ENCODE results near the gene ADAMTS9.

The ADAMTS9 gene

DNA sequence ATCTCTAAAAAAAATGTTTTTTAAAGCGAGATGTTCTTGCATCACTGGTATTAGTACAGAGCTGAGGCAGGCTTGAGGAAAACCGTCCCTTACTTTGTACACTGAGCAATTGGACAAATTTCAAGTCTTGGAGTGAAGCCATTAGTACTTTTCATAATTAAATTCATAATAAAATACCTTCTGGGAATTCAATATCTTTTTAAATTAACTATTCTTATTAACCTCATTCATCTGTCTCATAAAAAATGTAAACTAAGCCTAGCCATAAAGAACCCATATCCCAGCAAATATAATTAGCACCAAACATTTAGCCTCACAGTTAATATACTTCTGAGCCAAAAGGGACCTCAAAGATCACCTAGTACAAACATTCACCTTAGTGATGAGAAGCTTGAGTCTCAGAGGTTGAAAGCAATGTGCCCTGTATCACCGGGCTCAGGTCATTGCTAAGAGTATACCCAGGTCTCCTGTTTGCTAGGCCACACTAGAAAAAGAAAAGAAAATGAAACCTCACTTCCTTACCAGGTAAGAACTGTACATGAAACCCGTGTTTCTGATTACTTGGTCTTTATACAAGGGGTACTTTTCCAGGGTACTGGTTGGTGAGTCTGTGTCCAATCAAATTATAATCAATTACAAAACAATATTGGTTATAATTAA lies 192.5 kb downstream of the ADAMTS9 start:
- ATAC-seq (no peak), DNase-seq (no peak)
- H3K4me1 Mint-ChIP-seq, result no peaks in the 10 kb centered on the region
- H3K9me3 Mint-ChIP-seq, result no peaks in the 10 kb centered on the region
- no peak overlapping the region for H3K4me3 Mint-ChIP-seq
- H3K27me3 Mint-ChIP-seq, result peaks cover 61% of the 10 kb centered on the region
- H3K27ac Mint-ChIP-seq, result no peak overlapping the region

DNA sequence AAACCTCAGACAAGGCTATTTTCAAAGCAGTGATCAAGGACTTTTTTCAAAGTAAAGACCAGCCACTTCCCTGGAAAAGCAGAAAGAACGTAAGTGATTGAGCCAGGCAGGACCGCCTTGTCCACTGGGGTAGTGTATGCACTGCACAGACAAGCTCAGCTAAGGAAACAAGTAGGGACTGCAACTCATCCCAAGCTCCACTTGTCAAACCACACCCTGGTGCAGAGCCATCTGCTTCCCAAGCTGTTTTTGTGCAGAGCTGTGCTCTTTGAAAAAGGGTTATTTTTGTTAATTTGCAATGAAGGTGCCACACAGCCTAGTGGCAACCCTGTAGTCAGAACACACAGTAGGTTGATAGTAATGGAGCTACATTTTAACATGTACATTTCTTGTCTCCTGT lies 193.3 kb downstream of the ADAMTS9 start:
- Mint-ChIP-seq H3K9me3 (no peaks in the 10 kb centered on the region), H3K4me3 (no peak overlapping the region), H3K27ac (no peak overlapping the region), H3K4me1 (peaks cover under 1% of the 10 kb centered on the region), H3K27me3 (peaks cover 68% of the 10 kb centered on the region)
- no peak for DNase-seq
- ATAC-seq, result no peak

DNA sequence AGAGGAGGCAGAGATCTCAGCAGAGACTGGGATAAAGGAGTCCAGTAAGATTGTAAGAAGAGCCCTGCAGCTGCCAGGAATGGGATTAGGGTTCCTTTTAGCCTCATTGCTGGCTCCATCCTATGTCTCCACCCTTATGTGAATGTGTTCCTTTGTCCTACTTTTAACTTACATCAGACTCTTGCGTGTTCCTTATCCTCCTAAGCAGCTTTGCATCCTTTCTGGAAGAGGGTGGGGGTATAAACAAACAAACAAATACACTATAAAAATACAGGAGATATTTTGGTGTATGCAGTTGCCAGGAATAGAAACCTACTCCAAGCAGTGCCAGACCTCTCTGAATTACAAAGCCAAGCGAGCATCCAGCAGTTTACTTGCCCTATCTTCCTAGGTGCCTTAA lies 194.7 kb downstream of the ADAMTS9 start:
- Mint-ChIP-seq H3K27me3 (peaks cover 66% of the 10 kb centered on the region), H3K9me3 (no peaks in the 10 kb centered on the region), H3K27ac (no peak overlapping the region), H3K4me1 (peaks cover 6% of the 10 kb centered on the region), H3K4me3 (no peak overlapping the region)
- no peak for ATAC-seq
- no peak for DNase-seq

DNA sequence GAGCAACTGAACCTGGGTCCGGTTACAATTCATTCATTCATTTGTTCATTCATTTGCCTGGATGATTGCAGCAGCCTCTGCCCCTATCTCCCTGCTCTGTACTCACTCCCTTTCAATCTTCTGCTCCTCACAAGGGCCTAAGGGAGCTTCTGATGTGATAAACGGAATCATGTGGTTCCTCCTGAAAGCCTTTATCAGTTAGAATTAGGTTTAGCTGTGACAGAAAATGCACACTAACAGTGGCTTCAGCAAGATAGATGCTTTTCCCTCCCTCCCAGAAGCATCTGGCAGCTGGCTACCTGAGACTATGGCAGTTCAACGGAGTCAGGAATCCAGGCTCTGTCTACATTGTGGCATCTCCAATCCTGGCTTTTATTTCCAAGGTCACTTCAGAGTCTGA lies 196.0 kb downstream of the ADAMTS9 start:
- peak overlapping the region in 1 of 2 donors; percentile 22 for H3K27ac Mint-ChIP-seq
- no peaks in the 10 kb centered on the region for H3K9me3 Mint-ChIP-seq
- no peak overlapping the region for H3K4me3 Mint-ChIP-seq
- DNase-seq, result no peak
- H3K27me3 Mint-ChIP-seq, result peaks cover 76% of the 10 kb centered on the region
- peaks cover 6% of the 10 kb centered on the region for H3K4me1 Mint-ChIP-seq
- ATAC-seq, result no peak

DNA sequence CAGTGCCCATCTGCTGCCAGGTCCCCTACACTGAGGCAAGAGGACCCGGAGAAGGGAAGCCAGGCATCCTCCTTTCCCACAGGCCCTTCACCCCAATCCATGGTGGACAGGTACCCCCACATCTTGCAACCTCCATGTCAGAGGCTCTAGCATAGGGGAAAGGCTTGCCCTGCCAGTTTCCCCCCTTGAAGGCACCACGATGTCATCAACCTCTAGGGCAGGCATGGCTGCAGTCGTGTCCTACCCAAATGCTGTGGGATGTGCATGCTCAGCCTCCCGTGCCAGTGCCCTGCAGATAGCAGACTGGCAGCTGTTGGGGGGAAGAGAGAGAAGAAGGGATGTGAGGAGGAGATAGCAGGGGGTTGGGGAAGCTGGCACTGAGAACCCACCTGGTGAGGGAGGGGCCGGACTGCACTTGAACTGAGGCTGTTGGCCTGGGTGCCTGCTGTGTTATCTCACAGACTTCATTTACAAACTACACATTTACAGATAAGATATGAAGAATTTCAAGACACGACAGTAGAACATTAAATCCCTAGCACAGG lies 197.5 kb downstream of the ADAMTS9 start:
- H3K27ac Mint-ChIP-seq, result no peak overlapping the region
- H3K4me3 Mint-ChIP-seq, result no peak overlapping the region
- peaks cover 6% of the 10 kb centered on the region for H3K4me1 Mint-ChIP-seq
- DNase-seq (no peak), ATAC-seq (no peak)
- no peaks in the 10 kb centered on the region for H3K9me3 Mint-ChIP-seq
- H3K27me3 Mint-ChIP-seq, result peaks cover 83% of the 10 kb centered on the region

DNA sequence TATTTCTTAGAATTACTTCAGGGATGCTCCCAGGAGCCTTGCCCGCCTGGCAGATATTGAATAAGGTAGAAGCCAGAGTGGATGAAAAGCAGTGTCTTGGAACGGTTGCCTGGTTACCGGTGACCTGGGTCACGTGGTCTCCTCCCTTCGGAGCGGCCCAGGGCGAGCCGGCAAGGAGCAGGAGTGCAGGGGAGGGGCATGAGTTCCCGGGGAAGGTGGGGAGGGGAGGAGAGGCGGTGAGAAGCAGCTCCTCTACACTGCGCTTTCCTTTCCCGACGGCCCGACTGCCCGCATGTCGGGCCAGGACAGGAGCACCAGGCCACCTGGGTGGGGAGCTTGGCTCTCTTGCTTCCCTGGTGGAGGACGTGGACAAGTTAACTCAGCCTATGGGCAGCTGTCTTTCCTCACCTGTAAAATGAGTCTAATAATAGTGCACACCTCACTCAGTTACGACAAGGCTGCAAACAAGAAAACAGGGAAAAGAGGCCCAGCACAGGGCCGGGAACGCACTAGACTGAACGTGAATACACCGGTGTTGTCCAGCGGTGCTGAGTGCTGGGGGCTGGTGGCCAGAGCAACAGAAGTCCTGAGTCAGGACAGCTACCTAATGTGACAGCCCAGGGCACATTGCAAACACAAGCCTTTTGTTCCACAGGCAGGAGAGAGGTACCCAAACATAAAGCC lies 198.3 kb downstream of the ADAMTS9 start:
- DNase-seq (no peak), ATAC-seq (no peak)
- peaks cover 81% of the 10 kb centered on the region for H3K27me3 Mint-ChIP-seq
- no peak overlapping the region for H3K27ac Mint-ChIP-seq
- no peak overlapping the region for H3K4me3 Mint-ChIP-seq
- H3K4me1 Mint-ChIP-seq, result peaks cover 6% of the 10 kb centered on the region
- H3K9me3 Mint-ChIP-seq, result no peaks in the 10 kb centered on the region

DNA sequence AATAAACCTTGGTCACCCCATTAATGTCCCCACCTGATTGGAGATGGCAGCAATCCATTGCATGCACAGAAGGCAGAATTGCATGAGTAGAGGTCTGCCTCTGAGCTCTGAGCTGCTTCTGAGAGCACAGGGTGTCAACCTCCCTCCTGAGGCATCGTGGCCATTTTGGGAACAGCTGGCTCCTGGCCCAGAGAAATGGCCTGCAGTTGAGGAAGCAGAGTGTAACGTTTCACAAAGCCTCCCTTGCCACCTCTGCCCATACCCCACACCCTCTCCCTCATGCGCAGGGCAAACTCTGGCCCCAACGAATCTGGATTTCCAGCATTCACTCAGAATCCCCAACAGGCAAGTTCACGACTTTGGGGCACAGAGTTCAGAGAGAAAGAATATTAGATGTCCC lies 198.9 kb downstream of the ADAMTS9 start:
- Mint-ChIP-seq H3K27me3 (peaks cover 75% of the 10 kb centered on the region), H3K9me3 (no peaks in the 10 kb centered on the region), H3K4me3 (no peak overlapping the region), H3K4me1 (peaks cover 6% of the 10 kb centered on the region), H3K27ac (no peak overlapping the region)
- ATAC-seq (no peak), DNase-seq (no peak)

DNA sequence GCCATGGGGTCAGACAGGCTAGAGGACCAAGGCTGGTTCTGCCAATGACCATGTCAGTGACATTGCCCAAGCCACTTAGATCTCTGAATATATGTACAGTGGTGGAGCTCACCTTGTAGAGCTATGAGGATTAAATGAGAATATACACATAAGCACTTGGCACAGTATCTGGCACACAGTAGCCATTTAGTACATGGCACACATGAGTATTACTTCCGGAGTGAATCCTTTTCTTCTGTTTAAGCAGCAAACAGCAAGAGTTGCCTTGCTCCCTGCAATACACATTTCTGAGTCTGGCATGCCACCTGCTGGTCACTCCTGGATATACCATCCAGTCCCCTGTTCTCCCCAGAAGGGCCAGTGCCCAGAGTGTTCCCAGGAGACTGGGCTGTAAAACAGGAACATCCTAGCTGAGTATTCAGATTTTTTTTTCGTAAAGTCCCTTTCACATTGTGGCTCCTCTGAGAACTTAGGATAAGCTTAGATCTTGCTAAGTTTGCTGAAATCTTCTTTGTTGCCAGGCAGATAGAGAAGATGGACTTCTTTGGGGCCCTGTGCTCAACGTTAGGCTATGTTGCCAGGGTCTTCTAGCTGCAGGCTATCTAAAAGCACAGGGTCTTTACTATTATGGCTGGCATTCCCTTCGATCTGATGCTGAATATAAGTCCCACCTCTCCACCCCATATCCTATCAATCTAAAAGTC lies 203.4 kb downstream of the ADAMTS9 start:
- peaks cover 5% of the 10 kb centered on the region for H3K4me1 Mint-ChIP-seq
- peak; percentile 91 for ATAC-seq
- H3K27ac Mint-ChIP-seq, result no peak overlapping the region
- no peaks in the 10 kb centered on the region for H3K9me3 Mint-ChIP-seq
- no peak overlapping the region for H3K4me3 Mint-ChIP-seq
- peak; percentile 60 to 67 for DNase-seq
- peaks cover 34% of the 10 kb centered on the region for H3K27me3 Mint-ChIP-seq

DNA sequence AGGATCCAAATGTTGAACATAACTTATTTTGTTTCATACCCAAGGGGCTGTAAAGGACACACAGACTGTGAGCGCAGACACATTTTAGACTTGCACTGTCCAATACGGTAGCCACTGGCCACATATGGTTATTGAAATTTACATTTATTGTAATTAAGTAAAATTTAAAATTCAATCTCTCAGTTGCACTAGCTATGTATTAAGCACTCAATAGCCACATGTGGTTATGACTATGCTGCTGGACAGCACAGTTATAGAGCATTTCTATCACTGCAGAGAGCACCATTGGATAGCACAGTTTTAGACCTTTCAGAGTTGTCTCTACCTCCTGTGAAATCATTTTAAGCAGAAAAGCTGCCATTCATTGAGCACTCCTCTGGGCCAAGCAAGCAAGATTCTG lies 204.3 kb downstream of the ADAMTS9 start:
- Mint-ChIP-seq H3K9me3 (no peaks in the 10 kb centered on the region), H3K4me1 (no peaks in the 10 kb centered on the region), H3K27me3 (peaks cover 36% of the 10 kb centered on the region), H3K27ac (no peak overlapping the region), H3K4me3 (no peak overlapping the region)
- ATAC-seq (no peak), DNase-seq (no peak)

DNA sequence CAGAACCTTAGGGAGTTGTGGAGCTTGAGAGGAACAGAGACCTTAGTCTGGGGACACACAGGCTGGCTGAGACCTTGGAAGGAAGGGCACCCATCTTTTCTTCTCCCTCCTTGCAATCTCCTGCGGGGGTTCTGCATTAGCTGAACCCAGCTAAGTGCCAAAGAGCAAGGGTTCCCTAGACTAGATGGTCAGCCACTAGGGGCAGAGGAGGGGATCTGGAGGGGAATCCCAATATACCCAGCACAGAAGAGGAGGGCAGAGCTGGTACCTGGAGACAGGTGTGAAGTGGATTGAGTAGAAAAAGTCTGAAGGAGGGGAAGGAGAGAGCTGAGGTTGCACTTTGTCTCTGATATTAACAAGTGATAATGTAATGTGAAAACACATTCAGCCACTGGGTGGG lies 212.8 kb downstream of the ADAMTS9 start:
- Mint-ChIP-seq H3K27ac (no peak overlapping the region), H3K4me1 (no peaks in the 10 kb centered on the region), H3K9me3 (no peaks in the 10 kb centered on the region), H3K27me3 (peaks cover 54% of the 10 kb centered on the region), H3K4me3 (no peak overlapping the region)
- DNase-seq (no peak), ATAC-seq (no peak)

DNA sequence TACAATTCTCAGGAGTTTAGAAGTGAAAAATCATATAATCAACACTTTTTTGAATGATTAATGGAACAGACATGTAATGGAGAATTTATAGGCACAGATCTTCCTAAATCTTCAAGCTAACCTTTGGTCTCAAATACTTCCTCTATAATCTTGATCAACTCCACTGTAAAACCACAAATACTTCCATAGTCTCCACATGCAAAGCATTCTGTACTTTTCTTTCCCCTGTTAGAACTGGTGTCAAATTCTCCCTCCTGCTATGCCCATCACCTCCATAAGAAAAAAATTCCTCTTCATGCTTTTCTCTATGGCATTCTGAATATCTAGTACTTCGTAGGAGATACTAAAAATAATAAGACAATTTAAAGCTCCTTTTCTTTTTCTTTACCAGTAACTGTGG lies 214.3 kb downstream of the ADAMTS9 start:
- DNase-seq (no peak), ATAC-seq (no peak)
- Mint-ChIP-seq H3K4me1 (no peaks in the 10 kb centered on the region), H3K27me3 (peaks cover 60% of the 10 kb centered on the region), H3K4me3 (no peak overlapping the region), H3K9me3 (no peaks in the 10 kb centered on the region), H3K27ac (no peak overlapping the region)

DNA sequence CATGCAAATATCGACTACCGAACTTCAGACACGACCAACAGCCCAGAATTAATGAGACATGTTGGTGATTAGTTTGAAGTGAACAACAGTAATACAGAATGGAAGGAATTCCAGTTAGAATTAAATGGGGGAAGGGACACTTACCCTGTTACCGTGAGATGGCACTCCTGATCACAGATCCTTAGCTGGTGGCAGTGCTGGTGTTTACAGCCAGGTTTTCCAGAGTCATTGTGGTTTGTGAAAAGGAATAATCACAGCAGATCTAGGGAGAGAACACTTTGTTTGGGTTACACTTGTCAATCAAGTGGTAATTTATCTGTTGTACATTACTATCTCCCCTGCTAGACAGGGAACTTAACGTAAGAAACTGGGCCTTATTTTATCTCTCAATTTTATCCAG lies 217.4 kb downstream of the ADAMTS9 start:
- no peaks in the 10 kb centered on the region for H3K9me3 Mint-ChIP-seq
- no peaks in the 10 kb centered on the region for H3K4me1 Mint-ChIP-seq
- H3K4me3 Mint-ChIP-seq, result no peak overlapping the region
- DNase-seq, result no peak
- H3K27ac Mint-ChIP-seq, result no peak overlapping the region
- ATAC-seq, result no peak
- H3K27me3 Mint-ChIP-seq, result peaks cover 62% of the 10 kb centered on the region

DNA sequence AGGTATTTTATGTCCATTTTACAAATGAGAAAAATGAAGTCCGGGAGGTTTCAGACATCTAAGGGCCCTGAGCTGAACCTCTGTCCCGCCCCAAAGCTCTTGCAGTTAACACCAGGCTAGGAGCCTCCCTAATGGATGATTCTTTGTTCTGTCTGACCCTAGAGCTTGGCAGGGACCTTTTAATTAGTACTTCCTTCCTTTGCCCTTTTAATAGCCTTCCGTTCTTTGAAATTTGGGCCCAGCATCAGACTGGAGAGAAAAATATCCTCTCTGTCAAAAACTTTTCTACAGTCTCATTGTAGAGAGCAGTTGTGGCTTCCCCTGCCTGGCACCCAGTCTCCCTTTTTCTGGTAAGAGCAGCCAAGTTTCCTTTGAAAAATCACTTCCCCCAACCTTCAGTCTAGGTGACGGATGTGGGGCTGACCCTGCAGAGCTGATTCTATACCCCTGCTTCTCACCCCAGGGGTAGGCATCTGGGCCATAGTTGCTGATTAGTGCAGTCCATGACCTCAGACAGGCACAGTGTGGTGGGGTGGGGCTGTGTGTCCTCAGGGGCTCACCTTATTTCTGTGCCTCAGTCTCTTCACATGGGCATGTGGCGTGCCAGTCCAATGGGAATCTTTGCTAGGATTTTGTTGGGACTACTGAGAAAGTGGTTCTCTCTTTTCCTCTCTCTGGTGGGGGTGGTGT lies 220.4 kb downstream of the ADAMTS9 start:
- ATAC-seq (no peak), DNase-seq (no peak)
- no peaks in the 10 kb centered on the region for H3K9me3 Mint-ChIP-seq
- peaks cover 55% of the 10 kb centered on the region for H3K27me3 Mint-ChIP-seq
- no peak overlapping the region for H3K27ac Mint-ChIP-seq
- H3K4me3 Mint-ChIP-seq, result no peak overlapping the region
- H3K4me1 Mint-ChIP-seq, result peaks cover 3% of the 10 kb centered on the region

Data from stimulated activated naive CD8-positive, alpha-beta T cell treated with anti-CD3 and anti-CD28 coated beads, Interleukin-15, amount 100 ng/mL, for 72 hours (primary cell).